ENCODE measurements around the gene HLCS.

Gene HLCS

DNA sequence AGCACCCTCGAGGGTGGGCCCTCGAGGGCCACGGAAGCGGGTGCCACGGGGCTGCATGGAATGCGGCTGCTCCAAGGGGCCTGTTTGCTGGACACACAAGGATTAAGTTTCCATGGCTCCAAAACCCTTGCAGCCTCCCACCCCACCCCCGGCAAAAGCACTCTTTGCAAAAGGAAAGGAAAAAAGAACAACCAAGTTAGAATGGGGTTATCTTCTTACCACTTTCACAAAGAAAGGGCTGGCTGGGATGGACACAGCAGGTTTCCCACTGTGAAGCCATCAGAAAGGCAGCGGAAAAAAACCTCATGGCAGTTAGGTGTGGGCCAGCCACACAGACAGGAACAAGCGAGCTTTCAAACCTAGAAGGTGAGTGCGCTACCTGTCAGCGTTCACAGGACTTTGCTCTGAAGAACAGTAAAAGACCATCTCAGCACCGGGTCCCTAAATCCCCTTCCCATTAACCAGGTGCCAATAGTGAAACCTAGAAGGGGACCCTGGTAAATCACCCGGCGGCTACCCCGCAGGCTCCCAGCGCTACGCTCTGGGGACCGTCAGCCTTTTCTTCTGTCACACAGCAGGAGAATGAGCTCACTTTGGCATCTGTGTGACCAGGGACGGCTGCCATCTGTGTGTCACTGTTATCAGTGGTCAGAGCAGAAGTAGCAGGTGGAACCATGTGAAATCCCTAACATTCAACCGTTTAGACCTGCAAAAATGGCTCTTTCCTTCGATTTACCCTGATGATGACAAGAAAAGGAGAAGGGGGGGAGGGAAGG, 174.6 kb downstream of the HLCS start:
- no peak for DNase-seq (ENCODE audit: low read depth)
- H3K4me3 ChIP-seq (ENCODE audit: control insufficient read depth, low read depth, low read length) = no peak overlapping the region
- TF ChIP-seq CTCF (conservative IDR thresholded peaks at IDR 0.05; ENCODE audit: control insufficient read depth, insufficient read depth, low read depth, low read length) = no peak

- no peak overlapping the region for H3K4me3 ChIP-seq (ENCODE audit: control insufficient read depth, low read depth, low read length)
- TF ChIP-seq CTCF (conservative IDR thresholded peaks at IDR 0.05; ENCODE audit: control insufficient read depth, insufficient read depth, low read depth, low read length) = no peak
- DNase-seq (ENCODE audit: low read depth) = no peak
Observed at GRCh38 chr21:36791180-36791579, 175.3 kb downstream of the HLCS start.

GRCh38 chr21:36790616-36791015, 175.9 kb downstream of the HLCS start:
- DNase-seq (ENCODE audit: low read depth) = no peak
- no peak overlapping the region for H3K4me3 ChIP-seq (ENCODE audit: control insufficient read depth, low read depth, low read length)
- no peak for TF ChIP-seq CTCF (conservative IDR thresholded peaks at IDR 0.05; ENCODE audit: control insufficient read depth, insufficient read depth, low read depth, low read length)

GRCh38 chr21:36788120-36788638, 178.3 kb downstream of the HLCS start:
- DNase-seq (ENCODE audit: low read depth) = no peak
- TF ChIP-seq CTCF (conservative IDR thresholded peaks at IDR 0.05; ENCODE audit: control insufficient read depth, insufficient read depth, low read depth, low read length) = no peak
- no peak overlapping the region for H3K4me3 ChIP-seq (ENCODE audit: control insufficient read depth, low read depth, low read length)

DNA sequence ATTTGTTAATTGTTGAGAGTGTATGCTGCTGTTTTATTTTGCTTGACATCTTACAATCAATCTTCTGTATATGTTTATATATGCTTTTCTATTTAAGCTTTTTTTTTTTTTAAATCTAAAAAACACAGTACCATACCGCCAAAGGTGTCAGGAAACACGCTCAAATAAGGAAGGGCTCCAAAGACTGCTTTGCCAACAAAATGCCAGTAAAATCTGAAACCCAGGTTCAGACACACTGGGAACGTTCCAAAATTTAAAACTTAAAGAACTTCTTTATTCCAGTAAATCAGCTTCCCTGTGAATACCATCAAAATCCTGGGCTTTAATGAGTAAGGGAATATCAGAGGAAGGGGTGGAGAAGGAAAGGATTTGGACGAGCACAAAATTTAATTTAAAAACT, 180.3 kb downstream of the HLCS start:
- no peak overlapping the region for H3K4me3 ChIP-seq (ENCODE audit: control insufficient read depth, low read depth, low read length)
- DNase-seq (ENCODE audit: low read depth) = no peak
- no peak for TF ChIP-seq CTCF (conservative IDR thresholded peaks at IDR 0.05; ENCODE audit: control insufficient read depth, insufficient read depth, low read depth, low read length)

- H3K4me3 ChIP-seq (ENCODE audit: control insufficient read depth, low read depth, low read length) = no peak overlapping the region
- TF ChIP-seq CTCF (conservative IDR thresholded peaks at IDR 0.05; ENCODE audit: control insufficient read depth, insufficient read depth, low read depth, low read length) = no peak
- no peak for DNase-seq (ENCODE audit: low read depth)
Observed at GRCh38 chr21:36785615-36786014, 180.9 kb downstream of the HLCS start.
